Measurements from ENCODE around the gene KAT2A.

The KAT2A gene

DNA sequence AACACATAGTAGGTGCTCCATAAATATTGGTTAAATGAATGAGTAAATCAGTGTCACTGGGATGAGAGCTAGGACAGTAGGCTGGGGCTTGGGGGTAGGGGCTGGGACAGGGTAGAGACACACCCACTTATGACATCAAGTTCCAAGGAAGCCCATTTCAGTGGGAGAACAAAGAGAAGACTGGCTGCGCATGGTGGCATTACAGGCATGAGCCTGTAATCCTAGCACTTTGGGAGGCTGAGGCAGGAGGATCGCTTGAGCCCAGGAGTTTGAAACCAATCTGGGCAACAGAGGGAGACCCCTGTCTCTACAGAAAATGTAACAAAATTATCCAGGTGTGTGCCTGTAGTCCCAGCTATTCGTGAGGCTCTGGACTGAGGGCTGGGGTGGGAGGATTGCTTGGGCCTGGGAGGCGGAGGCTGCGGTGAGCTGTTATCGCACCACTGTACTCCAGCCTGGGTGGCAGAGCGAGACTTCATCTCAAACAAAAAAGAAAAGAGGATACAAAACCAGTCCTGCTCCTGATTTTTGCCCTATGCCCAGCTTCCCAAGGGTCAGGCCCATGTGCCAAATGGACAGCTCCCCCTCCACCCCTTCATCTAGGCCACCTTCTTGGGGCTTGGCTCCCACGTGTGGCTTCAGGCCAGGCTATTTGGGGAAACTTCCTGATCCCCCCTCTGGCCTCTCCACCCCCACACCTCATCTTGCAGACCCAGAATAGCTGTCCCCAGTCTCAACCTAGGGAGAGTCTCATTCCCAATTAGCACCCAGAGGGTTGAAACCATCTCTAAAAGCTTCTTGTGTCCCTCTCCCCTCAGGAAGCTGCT lies 30.0 kb downstream of the KAT2A start:
- DNase-seq: no peak

DNA sequence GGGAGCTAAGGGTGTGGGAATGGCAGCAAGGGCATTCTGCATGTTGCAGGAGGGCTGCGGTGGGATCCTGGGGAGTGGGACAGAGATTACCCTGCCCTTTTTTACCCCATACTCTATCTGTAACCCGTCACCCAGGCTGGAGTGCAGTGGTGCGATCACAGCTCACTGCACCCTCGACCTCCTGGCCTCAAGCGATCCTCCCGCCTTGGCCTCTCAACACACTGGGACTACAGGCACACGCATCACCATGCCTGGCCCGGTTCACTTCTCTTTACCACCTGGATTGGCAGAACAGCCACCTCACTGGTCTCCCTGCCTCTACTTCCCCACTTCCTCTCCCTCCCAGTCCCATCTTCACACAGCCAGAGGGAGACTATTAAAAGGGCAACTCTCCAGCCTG lies 32.4 kb downstream of the KAT2A start:
- no peak for DNase-seq

DNA sequence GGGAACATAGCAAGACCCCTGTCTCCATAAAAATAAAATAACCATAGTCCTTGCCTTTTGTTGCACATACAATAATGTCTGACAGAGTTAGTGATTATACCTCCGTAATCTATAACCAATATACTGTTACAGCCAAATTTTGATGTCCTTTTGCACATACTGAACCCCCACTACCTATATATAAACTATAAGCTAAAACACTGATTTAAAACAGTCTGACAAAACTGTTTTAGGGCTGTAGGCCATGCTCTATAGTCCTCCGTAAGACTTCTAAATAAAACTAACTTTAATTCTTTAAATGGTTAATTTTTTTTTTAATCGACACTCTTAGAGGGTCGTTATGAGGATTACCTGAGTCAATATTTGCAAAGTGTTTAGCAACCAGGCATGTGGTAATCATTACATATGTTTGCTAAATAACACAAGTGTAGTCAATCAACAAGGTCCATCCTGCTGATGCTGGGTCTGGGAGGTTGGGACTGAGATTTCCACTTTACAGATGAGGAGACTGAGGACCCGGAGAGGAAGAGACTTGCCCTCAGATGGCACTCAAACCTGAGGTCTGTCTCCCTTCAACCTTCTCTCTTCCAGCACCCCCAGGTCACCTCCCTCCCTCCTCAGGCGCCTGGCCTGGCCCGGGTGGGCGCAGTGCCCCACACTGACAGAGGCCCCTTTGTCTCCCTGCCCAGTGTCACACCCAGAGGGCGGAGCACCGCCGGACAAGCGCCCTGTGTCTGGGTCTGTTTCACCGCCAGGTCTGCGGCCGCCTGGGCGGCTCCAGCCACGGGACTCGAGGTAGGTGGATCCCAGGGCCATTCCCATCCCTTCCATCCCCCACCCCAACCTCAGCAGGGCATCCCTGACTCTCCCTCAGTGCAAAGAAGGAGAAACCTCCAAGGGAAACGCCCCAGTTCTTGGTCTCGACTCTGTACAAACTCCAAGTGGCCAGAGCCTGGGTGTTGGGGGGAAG lies 33.1 kb downstream of the KAT2A start:
- no peak for DNase-seq

DNA sequence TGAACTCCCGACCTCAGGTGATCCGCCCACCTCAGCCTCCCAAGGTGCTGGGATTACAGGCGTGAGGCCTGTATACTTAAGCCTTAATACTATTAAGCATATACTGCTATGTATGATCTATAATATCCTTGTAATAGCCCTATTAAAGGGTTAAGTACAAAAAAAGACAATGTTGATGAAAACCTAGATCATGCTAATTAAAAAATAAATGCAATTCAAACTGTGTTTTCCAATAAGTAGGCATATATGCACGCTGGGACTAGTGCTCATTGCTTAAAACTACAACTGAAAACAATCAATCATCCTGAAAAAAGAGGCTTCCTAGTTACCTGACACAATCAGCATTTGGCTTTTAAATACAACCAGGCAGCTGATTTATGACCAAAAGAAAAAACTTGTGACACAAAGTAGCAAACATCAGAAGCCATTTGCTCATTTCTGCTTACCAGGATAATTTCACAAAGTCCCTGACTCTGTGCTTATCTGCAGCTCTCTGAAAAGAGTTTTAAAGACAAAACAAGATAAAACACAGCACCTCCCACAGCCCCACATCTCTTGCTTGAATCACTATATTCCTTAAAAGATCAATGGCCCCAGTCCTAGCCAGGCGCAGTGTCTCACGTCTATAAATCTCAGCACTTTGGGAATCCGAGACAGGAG lies 34.0 kb downstream of the KAT2A start:
- DNase-seq: no peak

DNA sequence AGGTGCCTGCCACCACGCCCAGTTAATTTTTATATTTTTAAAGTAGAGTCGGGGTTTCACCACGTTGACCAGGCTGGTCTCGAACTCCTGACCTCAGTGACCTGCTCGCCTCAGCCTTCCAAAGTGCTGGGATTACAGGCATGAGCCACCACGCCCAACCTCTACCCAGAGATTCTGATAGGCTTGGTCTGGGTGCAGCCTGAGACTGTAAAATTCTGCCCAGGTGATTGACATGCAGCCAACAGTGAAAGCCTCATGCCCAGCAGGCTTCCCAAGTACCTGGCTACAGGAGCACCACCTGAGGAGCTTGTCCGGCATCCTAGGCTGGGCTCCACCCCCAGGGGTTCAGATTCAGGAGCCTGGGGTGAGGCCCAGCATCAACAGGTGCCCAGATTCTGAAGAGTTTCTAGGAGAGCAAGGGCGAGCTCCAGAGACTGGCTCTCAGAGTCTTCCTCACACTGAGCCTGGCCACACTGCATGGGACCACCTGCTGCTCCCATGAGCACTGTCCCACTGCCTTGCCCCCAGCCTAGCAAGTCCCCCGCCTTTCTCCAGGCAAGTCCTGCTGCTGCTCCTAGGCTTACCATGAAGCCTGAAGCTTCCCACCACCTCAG lies 39.5 kb downstream of the KAT2A start:
- DNase-seq: no peak

DNA sequence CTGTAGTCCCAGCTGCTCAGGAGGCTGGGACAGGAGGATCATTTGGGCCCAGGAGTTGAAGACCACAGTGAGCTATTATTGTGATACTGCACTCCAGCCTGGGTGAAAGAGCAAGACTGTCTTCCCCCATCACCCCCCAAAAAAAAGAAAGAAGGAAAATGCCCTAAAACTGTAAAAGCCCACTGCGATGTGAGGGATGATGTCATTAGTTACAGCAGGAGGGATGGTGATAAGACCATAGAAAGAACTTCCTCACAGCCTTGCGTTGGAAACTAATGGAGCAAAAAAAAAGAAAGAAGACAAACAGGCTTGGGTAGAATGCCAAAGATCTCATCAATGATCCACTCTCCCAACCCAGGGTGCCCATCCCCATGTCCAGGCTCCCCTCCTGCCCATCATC lies 41.6 kb downstream of the KAT2A start:
- DNase-seq: no peak

DNA sequence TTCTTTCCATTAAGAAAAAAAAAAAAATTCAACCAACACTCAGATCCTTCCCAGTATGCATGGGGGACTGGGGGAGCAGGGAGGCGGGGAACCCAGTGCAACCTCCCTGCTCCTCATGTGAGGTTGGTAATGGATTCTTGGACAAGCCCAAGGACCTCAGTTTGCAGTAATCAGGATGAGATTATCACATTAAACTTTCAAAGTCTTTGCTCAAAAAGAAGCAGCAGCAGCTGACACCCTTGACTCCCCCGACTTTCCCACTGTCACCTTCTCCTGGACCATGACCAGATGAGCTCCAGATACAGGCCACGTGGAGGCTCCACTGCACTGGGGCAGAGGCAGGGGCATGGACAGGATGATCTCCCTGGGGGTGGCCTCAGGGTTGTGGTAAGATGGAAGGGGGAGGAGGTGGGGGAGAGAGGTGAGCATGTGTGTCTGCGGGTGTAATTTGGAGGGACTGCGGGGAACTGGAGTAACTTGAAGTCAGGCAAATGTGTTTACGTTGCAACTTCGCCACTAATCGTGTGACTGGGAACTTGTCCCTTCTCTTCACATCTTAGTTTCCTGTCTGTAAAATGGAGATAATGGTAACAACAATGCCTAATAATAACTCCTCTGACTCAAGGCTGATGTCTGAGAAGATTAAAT lies 42.6 kb downstream of the KAT2A start:
- no peak for DNase-seq

DNA sequence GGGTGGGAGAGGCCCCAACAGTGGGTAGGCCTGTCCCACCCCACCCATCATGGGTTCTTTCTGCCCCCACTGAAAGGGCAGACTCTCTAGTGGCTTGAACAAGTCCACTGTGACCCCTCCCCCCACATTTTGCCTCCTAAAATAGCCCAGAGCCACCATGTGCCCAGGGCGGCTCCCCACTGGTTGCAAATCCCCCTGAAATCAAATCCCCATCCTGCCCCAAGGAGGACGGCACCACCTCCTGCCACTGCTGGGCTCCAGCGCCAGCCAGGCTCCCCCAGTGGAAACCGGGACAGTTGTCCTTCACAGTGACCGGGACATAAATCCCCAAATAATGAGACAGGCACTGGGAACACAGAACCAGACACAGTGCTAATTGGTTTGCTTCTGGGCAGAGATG lies 43.4 kb downstream of the KAT2A start:
- no peak for DNase-seq

DNA sequence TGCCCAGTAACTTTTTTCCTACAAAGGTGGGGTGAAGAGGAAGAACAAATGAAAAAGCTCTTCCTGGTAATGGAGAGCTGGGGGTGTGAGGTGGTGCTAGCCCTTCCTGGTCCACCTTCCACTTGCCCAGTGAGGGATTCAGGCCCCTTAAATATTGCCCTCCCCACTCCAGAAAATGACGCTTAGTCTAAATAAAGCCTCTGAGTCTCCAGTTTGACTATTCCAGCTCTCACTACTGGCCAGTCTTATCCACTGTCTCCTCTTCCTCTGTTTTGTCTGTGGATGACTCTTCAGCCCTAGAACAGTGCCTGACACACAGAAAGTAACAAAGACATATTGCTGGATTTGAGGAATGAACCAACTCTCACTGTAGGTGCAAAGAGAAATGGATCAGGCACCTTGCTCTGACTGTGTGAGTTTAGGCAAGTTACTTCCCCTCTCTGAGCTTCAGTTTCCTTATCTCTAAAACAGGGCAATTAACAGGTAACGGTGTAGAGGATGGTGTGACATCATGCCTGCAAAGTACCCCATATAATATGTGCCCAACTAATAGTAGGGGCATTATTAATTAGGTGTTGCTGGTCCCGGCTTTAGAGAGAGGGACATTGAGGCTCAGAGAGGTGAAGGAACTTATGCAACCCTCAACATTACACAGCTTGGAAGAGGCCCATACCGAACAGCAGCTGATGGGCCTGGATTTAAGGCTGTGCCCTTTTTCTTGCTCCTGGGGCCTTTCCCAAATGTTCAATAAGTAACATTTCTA lies 44.2 kb downstream of the KAT2A start:
- no peak for DNase-seq

DNA sequence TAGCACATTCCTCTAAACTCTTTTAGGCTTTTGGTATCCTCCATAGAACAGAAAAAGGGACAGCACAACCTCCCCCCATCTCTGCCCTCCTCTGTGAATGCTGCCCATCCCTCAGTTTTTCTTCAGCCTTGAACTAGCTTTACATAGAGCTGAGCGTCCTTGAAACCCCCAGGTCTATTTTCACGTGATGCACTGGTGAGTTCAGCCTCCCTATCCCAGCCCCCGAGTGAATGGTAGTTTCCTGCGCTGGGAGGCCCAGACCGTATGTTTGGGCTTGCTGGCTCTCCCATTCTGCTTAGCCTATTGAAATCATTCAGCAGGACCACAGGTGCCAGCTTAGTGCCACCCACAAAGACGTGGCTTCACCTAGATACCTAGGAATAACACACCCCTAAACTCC lies 45.4 kb downstream of the KAT2A start:
- DNase-seq: no peak

DNA sequence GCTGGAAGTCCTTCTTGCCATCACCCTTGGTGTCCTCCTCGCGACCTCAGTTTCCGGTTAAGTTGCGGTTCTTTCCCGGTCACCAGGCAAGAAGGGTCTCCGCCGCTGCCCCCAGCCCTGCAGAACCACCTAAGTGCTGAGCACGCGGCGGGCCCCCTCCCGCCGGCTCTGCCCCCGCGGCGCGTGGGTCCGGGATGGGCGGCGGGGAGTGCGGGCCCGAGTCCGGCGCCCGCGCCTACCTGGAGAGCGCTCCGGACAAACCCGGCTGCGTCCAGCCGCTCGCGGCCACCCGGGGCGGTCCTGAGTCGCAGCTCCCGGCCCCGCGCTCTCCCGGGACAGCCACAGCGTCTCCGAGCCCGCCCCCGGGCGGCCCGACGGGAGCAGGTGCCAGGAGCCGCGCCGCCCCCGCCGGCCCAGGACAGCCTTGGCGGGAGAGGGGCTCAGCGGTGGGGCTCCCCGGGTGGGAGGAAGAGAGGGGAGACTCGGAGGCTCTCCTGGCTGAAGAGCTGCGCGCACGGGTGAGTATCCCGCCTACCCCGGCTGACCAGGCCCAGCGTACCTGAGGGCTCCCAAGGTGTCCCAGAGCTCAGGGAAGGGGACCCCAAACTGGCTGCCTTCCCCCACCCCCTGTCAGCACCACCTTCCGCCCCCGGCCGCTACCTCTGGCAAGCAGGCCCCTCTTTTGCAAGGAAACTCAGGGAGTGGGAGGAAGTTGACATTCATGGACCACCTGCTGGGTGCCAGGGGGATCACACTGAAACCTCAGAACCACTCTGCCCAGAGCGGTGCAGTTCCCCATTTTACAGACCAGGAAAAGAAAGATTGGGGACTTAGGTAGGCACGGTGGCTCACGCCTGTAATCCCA lies 48.6 kb downstream of the KAT2A start:
- DNase-seq: no peak

DNA sequence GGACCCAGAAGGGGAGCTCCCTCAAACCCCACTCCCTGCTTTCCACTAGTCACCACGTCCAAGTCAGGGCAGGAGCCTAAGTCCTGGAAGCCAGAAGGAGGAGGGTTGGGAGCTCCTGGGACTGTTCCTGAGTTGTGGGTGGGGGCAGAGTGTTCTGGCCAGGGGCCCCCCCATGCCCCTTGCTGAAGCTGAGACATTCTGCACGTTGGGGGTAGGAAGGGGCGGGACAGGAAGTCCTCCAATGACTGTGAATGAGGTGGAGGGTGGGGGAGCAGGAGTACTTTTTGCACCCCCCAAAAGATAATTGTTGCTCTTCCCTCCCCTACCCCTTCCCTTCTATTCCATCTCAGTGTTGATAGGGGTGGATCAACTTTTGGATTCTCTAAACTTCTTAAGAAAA lies 49.4 kb downstream of the KAT2A start:
- no peak for DNase-seq

DNA sequence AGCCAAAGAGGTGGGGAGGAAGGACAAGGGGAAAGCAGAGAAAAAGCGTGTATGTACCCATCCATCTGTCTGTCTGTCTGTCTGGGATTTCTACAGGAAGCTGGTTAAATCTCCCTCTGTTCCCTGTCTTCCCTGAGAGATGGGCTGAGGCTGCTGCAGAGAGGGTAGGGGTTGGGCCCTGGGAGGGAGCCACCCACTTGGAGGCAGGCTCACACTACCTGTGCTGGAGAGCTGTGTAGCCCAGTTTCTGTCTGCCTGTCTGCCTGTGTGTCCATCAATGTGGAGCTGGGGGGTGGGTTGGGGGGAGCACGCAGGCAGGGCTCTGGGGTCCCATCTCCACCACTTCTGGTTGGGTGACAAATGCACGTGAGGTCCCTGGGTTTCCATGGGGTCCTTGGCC lies 52.2 kb downstream of the KAT2A start:
- DNase-seq: no peak

DNA sequence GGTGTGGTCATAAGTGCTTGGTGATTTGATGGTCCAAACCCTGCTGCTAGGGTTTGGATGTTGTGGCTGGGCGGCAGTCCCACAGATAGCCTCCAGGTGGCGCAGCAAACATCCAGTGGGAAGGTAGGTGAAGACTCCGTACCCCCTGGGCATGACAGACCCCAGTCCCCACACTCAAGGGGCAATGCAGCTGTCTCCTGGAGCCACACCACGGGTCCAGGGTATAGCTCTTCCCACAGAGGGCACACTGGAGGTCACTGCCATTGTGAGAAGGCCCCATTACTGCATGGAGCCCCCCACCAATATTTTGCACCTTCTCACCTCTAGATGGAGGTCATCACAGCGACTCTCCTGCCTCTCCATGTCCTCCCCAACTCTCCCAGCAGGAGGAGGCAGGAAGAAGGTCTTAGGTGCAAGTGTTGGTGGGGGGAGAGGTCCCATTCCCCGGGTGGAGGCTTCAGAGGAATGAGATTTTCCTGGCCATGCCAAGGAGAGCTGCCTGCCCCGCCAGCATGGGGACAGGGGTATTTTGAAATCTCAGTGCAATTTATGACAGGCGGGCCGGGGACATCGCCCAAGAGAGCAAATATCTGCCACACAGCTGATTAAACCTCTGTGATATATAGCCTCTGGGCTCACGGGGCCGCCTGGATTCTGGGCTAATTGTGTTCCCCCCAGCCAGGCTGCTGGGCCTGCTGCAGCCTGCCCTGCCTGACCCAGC lies 53.6 kb downstream of the KAT2A start:
- peak; percentile 91 for DNase-seq

DNA sequence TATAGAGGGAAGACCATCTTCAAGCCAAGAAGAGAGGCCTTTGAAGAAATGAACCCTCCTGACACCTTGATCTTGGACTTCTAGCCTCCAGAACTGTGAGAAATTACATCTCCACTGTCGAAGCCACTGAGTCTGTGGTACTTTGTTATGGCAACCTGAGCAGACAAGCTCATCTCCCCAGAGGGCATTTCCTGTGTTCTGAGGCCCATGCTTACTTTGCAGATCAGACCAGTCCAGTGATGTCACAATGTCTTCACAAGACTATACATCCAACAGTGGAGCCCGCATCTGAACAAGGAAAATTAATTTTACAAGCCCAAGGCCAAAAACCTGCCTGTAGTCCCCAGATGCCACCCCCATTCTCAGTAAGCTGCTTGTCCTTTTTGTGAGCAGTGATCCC lies 56.0 kb downstream of the KAT2A start:
- no peak for DNase-seq

Data from activated effector memory CD4-positive, alpha-beta T cell treated with anti-CD3 and anti-CD28 coated beads, Interleukin-2, amount 50 U/mL, for 16 hours (primary cell).